ENCODE data around the gene FEV.

FEV gene

GRCh38 chr2:218979846-218980734, 4.9 kb downstream of the FEV start:
- Histone ChIP-seq H3K4me2 (ENCODE audit: low read depth, low read length, poor library complexity, severe bottlenecking) (peak overlapping the region; percentile 32), H3K27me3 (ENCODE audit: low read length) (no peaks in the 10 kb centered on the region), H2AFZ (ENCODE audit: low read depth, low read length, severe bottlenecking) (peak overlapping the region; percentile 4), H3K36me3 (ENCODE audit: low read length) (no peaks in the 10 kb centered on the region), H3K9me3 (ENCODE audit: insufficient read depth, low read length) (no peaks in the 10 kb centered on the region), H3K9me2 (replicated peaks; ENCODE audit: insufficient read depth, low read length) (no peaks in the 10 kb centered on the region), H3K79me2 (ENCODE audit: insufficient read depth, low read length) (no peaks in the 10 kb centered on the region), H3F3A (ENCODE audit: insufficient read depth) (no peaks in the 10 kb centered on the region), H3K27ac (ENCODE audit: low read depth, low read length) (no peak overlapping the region), H3K9ac (ENCODE audit: low read length) (no peak overlapping the region), H3K4me3 (ENCODE audit: insufficient read depth, low read length, poor library complexity, severe bottlenecking) (no peak overlapping the region), H4K20me1 (ENCODE audit: low read depth, low read length) (no peaks in the 10 kb centered on the region)
- TF ChIP-seq CTCF (IDR thresholded peaks at IDR 0.05; ENCODE audit: insufficient read depth, low read length, poor library complexity, severe bottlenecking) (peak; percentile 99), EZH2phosphoT487 (conservative IDR thresholded peaks at IDR 0.05; ENCODE audit: low read length) (no peak)

GRCh38 chr2:218975060-218975777, 9.8 kb downstream of the FEV start:
- H2AFZ ChIP-seq (ENCODE audit: low read depth, low read length, severe bottlenecking), result no peak overlapping the region
- H3K27ac ChIP-seq (ENCODE audit: low read depth, low read length), result no peak overlapping the region
- no peaks in the 10 kb centered on the region for H3F3A ChIP-seq (ENCODE audit: insufficient read depth)
- H3K27me3 ChIP-seq (ENCODE audit: low read length), result no peaks in the 10 kb centered on the region
- H3K9ac ChIP-seq (ENCODE audit: low read length), result no peak overlapping the region
- H3K4me3 ChIP-seq (ENCODE audit: insufficient read depth, low read length, poor library complexity, severe bottlenecking), result no peak overlapping the region
- H3K4me2 ChIP-seq (ENCODE audit: low read depth, low read length, poor library complexity, severe bottlenecking), result no peak overlapping the region
- no peaks in the 10 kb centered on the region for H4K20me1 ChIP-seq (ENCODE audit: low read depth, low read length)
- TF ChIP-seq EZH2phosphoT487 (conservative IDR thresholded peaks at IDR 0.05; ENCODE audit: low read length) (no peak), CTCF (IDR thresholded peaks at IDR 0.05; ENCODE audit: insufficient read depth, low read length, poor library complexity, severe bottlenecking) (no peak)
- H3K36me3 ChIP-seq (ENCODE audit: low read length), result no peaks in the 10 kb centered on the region
- H3K79me2 ChIP-seq (ENCODE audit: insufficient read depth, low read length), result no peaks in the 10 kb centered on the region
- no peaks in the 10 kb centered on the region for H3K9me3 ChIP-seq (ENCODE audit: insufficient read depth, low read length)
- no peaks in the 10 kb centered on the region for H3K9me2 ChIP-seq (replicated peaks; ENCODE audit: insufficient read depth, low read length)

- Histone ChIP-seq H3K4me2 (ENCODE audit: low read depth, low read length, poor library complexity, severe bottlenecking) (no peak overlapping the region), H3K27me3 (ENCODE audit: low read length) (no peaks in the 10 kb centered on the region), H3K27ac (ENCODE audit: low read depth, low read length) (no peak overlapping the region), H3K79me2 (ENCODE audit: insufficient read depth, low read length) (no peaks in the 10 kb centered on the region), H3K36me3 (ENCODE audit: low read length) (no peaks in the 10 kb centered on the region), H3K9me3 (ENCODE audit: insufficient read depth, low read length) (no peaks in the 10 kb centered on the region), H2AFZ (ENCODE audit: low read depth, low read length, severe bottlenecking) (no peak overlapping the region), H3F3A (ENCODE audit: insufficient read depth) (no peaks in the 10 kb centered on the region), H3K9me2 (replicated peaks; ENCODE audit: insufficient read depth, low read length) (no peaks in the 10 kb centered on the region), H4K20me1 (ENCODE audit: low read depth, low read length) (no peaks in the 10 kb centered on the region), H3K9ac (ENCODE audit: low read length) (no peak overlapping the region), H3K4me3 (ENCODE audit: insufficient read depth, low read length, poor library complexity, severe bottlenecking) (no peak overlapping the region)
- TF ChIP-seq CTCF (IDR thresholded peaks at IDR 0.05; ENCODE audit: insufficient read depth, low read length, poor library complexity, severe bottlenecking) (no peak), EZH2phosphoT487 (conservative IDR thresholded peaks at IDR 0.05; ENCODE audit: low read length) (no peak)
Observed at GRCh38 chr2:218970894-218971293, 14.1 kb downstream of the FEV start.
